Stimulated activated CD8-positive, alpha-beta memory T cell treated with anti-CD3 and anti-CD28 coated beads, Interleukin-12 subunit alpha, Interleukin-12 subunit beta, amount 100 ng/mL, for 4 hours (primary cell): Measurements from ENCODE around the gene TBRG4.

Experiments
- DNase-seq: peaks from one replicate; pipeline ENCODE4 v3.0.0-alpha.2; 2020; ENCODE audit warnings: low read depth

Gene TBRG4

DNA sequence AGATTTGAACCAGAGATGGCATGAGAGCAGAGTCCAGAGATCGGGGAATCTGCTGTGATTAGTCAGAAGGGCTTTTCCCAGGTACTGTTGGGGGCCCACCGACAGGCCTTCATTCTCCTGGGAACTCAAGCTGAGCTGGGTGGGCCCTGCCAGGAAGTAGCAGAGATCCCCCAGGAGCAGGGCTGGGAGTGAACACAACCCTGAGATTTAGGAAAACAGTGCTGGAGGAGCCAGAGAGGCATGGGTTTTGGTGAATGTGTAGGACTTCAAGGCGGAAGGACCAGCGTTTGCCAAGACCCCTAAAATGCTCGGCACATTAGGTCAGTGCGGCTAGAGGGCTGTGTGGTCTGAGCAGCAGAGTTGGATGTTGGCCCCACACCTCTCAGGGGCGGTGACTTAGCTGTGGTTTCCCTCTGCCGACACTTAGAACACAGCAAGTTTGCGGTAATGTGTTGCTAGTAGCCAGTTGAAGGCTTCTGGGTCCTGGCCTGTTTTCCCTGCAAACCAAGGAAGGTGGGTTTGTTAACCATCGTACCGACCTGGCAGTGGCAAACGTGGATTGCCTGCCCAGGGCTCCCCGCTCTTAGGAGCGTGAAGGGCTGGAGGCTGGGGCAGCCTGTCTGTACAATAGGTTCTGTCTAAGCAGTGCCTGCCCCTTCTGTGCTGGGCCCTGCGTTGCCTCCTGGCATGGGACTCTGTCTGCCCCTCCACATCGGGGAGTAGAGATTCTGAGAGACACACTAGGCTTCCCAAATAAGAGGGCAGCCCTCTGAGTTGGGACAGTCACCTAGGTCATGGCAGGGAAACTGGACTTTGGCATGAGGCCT, 36.8 kb downstream of the TBRG4 start:
- no peak for DNase-seq

- no peak for DNase-seq
Measured at GRCh38 chr7:45073786-45074527, 37.5 kb downstream of the TBRG4 start.

GRCh38 chr7:45073031-45073785, 38.3 kb downstream of the TBRG4 start:
- DNase-seq = no peak

- no peak for DNase-seq
Measured at GRCh38 chr7:45072131-45073030, 39.1 kb downstream of the TBRG4 start.

GRCh38 chr7:45071528-45071927, 40.0 kb downstream of the TBRG4 start:
- DNase-seq = no peak

GRCh38 chr7:45070254-45070642, 41.2 kb downstream of the TBRG4 start:
- no peak for DNase-seq

- no peak for DNase-seq
Measured at GRCh38 chr7:45069444-45070253, 41.8 kb downstream of the TBRG4 start.

GRCh38 chr7:45068236-45069023, 43.1 kb downstream of the TBRG4 start:
- no peak for DNase-seq

DNA sequence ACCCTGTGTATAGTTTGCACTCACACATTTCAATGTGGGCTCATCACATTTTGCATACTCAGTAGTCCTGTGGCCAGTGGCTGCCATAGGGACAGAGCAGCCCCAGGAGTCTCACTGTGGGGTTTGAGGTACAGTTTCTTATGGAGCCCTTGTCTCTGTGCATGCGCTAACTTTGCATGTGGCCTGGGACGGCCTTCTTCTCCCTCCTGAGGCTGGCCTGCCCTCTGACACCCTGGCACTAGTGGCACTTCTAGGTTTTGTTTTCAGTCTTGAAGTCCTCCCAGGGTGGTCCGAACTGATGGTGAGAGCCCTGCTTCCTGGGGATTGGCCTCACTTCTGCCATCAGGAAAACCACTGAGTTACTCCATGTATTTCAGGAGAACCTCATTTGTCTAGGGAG, 43.9 kb downstream of the TBRG4 start:
- DNase-seq = no peak

DNA sequence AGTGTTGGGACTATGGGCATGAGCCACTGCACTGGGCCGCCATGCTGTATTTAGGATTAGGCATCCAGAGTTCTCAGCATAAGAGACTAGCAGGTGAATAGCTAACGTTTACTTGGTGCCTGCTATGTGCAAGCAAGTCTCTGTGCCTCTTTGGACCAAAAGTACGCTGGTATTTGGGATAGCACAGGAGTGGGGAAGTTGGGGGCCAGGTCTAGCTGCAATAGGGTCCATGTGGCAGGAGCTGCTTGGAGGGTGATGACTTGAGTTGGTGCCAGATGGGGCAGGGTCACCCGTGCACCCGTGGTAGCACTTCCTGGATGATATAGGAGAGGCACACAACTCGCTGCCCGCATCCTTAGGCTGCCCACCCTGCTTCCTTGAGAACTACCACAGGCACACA, 45.1 kb downstream of the TBRG4 start:
- no peak for DNase-seq

DNA sequence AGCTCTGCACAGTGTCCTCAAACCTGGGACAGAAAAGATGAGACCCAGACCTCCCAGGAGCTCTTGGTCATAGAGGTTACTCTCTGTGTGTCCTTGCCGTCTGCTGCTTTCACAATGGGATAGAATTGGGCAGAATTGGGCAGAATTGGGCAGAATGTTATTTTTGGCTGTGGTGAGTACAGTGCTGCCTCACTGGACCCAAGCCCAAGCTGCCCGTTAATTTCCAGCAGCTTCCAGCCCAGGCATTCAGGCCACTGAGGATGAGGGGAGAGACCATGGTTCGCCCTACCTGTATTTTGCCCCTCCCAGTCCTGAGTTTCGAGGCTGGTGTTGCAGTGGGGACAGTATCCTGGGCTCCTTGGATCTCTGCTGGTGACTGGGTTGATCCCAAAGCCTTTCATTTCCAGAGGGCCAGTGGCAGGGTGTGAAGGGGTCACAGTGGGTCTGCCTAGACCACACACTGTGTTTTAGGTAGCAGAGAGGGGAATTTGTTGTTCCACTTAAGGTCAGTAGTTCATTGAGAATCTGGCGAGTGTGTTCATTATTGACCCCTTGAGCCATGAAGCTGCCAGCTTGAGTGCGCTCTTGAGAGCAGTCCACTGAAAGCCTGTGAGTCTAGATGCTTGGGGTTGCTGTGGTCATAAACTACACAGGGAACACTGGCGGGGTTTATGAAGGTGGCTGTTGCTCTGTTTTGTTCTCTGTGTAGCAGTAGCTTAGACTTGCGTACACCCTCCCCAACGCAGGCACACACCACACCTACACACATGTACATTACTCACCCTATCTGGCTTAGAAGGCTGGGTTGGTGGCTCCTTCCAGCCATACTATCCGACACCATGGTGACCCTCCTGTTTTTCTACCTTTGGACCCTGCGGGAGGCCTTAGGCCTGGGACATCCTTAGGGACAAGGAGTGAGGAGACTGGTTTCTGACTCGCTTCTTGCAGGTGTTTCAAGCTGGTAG, 46.2 kb downstream of the TBRG4 start:
- no peak for DNase-seq

GRCh38 chr7:45064047-45064725, 47.3 kb downstream of the TBRG4 start:
- DNase-seq = no peak

GRCh38 chr7:45061806-45062425, 49.6 kb downstream of the TBRG4 start:
- no peak for DNase-seq

- DNase-seq = no peak
Measured at GRCh38 chr7:45061352-45061751, 50.1 kb downstream of the TBRG4 start.

- DNase-seq = no peak
Measured at GRCh38 chr7:45060295-45060694, 51.2 kb downstream of the TBRG4 start.

DNA sequence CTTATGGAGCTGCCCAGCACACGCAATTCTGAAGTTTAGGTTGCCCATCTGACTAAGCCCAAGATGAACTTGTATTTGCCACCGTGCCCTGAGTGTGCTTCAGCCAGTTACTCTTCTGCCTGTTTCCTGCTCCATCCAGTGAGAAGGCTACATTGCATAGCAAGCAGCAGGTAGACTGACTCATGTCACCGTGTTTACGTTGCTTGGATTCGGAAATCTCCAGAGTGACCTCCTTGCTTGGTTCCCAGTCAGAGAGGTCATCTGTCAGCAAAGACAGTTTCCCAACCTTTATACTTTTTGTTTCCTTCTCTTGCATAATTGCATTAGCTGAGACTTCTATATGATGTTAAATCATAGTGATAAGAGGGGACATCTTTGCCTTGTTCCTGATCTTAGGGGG, 53.6 kb downstream of the TBRG4 start:
- DNase-seq = no peak

DNA sequence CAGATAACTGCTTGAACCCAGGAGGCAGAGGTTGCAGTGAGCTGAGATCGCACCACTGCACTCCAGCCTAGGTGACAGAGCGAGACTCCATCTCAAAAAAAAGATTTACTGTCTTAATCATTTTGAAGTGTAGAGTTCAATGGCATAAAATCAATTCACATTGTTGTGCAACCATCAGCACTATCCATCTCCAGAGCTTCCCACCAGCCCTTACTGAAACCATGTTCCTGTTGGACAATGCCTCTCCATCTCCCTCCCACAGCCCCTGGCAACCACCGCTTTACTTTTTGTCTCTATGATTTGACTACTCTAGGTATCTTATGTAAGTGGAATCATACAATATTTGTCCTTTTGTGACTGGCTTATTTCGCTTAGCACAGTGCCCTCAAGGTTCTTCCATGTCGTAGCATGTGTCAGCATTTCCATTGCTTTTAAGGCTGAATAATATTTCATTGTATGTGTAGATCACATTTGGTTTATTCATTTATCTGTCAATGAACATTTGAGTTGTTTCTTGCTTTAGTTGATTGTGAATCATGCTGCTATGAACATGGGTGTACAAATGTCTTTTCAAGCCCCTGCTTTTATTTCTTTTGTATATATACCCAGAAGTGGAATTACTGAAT, 55.8 kb downstream of the TBRG4 start:
- DNase-seq = no peak
